Erythroblast (primary cell): Measurements from ENCODE around the gene CTNND2.

Experiments used
- GATA1 ChIP-seq: IDR thresholded peaks from 2 replicates; pipeline ENCODE4 v1.6.1; 2011; ENCODE audit warnings: low read depth, mild to moderate bottlenecking, control low read depth, low read length, moderate library complexity
- POLR2A ChIP-seq: IDR thresholded peaks from 2 replicates; pipeline ENCODE4 v1.6.1; 2011; ENCODE audit warnings: mild to moderate bottlenecking, low read length

DNA sequence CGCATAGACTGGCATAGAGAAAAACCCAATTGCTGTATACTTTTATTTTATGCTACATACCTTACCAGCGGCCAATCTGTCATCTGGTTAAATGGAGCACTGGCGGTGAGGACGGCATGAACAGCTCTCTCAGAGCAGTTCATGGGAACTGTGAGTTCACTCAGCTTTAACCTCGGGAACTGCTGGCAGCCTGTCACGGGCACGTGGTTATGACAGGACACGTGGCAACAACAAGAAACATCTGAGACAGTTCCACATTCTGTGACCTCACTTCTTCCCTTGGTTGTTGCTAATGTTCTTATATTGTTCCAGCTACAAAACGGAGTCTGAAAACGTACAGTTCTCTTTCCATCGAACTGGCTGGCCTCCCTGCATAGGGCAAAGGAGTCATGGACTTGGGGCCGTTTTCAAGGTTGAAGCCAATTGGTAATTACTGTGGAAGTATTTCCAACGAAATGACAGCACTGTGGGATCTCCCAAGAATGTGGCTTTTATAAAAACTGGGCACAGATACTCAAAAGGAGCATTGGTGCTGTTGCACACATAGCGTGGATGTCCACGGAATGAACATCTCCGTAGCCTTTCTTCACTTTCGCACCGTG, 896.9 kb downstream of the CTNND2 start:
- TF ChIP-seq POLR2A (no peak), GATA1 (no peak)
